NT2/D1 (cell line): Measurements from ENCODE around the gene TRIM69.
"Not testable (repeated sequence)": the region's sequence is repeated elsewhere in the genome, so short reads cannot be mapped to it uniquely, and the experiment has no call there.

Experiments
- DNase-seq: peaks from one replicate; pipeline ENCODE4 v3.0.0-alpha.2; 2011; ENCODE audit warnings: low read depth, low spot score
- H3K27me3 ChIP-seq: 2 replicates; pipeline ENCODE4 v1.6.0; 2011; ENCODE audit warnings: mild to moderate bottlenecking; ENCODE audit not compliant: insufficient read length, insufficient read depth
- H3K36me3 ChIP-seq: 2 replicates; pipeline ENCODE4 v1.6.1; 2011; ENCODE audit warnings: mild to moderate bottlenecking, low read length, mixed read lengths; ENCODE audit not compliant: insufficient read depth, insufficient read length
- H3K4me1 ChIP-seq: 2 replicates; pipeline ENCODE4 v1.5.1; 2011; ENCODE audit not compliant: insufficient read depth, insufficient read length
- H3K4me3 ChIP-seq: 2 replicates; pipeline ENCODE4 v1.5.1; 2011; ENCODE audit warnings: low read depth; ENCODE audit not compliant: insufficient read length
- H3K9ac ChIP-seq: 2 replicates; pipeline ENCODE4 v1.6.0; 2011; ENCODE audit warnings: low read depth; ENCODE audit not compliant: insufficient read length
- H3K9me3 ChIP-seq: 2 replicates; pipeline ENCODE4 v1.5.1; 2011; ENCODE audit warnings: mild to moderate bottlenecking, low read length; ENCODE audit not compliant: insufficient read depth
- SUZ12 ChIP-seq: IDR thresholded peaks from 2 replicates; pipeline ENCODE4 v1.6.1; 2011; ENCODE audit not compliant: insufficient read length, insufficient read depth; ENCODE audit errors: extremely low read depth
- YY1 ChIP-seq: IDR thresholded peaks from 2 replicates; pipeline ENCODE4 v1.6.1; 2011; ENCODE audit not compliant: insufficient read length, insufficient read depth
- ZNF274 ChIP-seq: IDR thresholded peaks from 2 replicates; pipeline ENCODE4 v1.6.1; 2011; ENCODE audit warnings: mild to moderate bottlenecking, low read depth, low read length

Gene TRIM69

DNA sequence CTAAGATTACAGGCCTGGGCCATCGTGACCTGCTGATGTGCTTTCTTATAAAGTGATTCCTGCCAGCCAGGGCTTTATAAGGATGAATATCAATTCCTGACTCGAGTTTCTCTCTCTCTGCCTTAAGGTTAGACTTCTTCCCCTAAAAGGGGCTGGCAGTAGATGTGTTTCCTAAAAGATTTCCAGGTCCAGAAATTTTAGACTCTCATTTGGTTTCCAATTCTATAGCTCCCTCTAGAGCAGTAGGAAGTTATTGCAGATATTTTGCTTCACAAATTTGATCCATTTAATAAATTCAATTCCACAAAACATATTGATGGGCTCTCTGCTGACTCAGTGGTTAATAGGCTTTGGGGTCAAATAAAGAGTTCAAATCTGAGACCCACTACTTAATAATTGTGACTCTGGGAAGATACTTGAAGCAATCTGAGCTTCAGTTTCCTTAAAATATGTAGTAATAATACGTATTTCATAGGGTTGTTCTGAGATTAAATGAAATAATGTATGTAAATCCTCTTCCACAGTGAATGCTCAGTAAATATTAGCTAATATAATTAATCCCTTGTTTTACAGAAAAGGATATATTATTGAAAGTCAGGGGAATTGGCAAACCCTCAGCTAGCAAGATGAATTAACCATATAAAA, 2.1 kb downstream of the TRIM69 start:
- Histone ChIP-seq H3K4me1 (no peaks in the 10 kb centered on the region), H3K27me3 (no peaks in the 10 kb centered on the region), H3K9me3 (no peaks in the 10 kb centered on the region), H3K36me3 (no peaks in the 10 kb centered on the region), H3K4me3 (no peak overlapping the region), H3K9ac (no peak overlapping the region)
- no peak for DNase-seq
- TF ChIP-seq SUZ12 (no peak), ZNF274 (no peak), YY1 (no peak)

DNA sequence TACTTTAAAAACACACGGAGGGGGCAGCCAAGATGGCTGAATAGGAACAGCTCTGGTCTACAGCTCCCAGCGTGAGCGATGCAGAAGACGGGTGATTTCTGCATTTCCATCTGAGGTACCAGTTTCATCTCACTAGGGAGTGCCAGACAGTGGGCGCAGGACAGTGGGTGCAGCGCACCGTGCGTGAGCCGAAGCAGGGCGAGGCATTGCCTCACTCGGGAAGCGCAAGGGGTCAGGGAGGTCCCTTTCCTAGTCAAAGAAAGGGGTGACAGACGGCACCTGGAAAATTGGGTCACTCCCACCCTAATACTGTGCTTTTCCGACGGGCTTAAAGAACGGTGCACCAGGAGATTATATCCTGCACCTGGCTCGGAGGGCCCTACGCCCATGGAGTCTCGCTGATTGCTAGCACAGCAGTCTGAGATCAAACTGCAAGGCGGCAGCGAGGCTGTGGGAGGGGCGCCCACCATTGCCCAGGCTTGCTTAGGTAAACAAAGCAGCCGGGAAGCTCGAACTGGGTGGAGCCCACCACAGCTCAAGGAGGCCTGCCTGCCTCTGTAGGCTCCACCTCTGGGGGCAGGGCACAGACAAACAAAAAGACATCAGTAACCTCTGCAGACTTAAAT, 3.0 kb downstream of the TRIM69 start:
- H3K9ac ChIP-seq, H3K4me1 ChIP-seq, DNase-seq, H3K36me3 ChIP-seq, H3K9me3 ChIP-seq, H3K4me3 ChIP-seq, H3K27me3 ChIP-seq: not testable (repeated sequence)

DNA sequence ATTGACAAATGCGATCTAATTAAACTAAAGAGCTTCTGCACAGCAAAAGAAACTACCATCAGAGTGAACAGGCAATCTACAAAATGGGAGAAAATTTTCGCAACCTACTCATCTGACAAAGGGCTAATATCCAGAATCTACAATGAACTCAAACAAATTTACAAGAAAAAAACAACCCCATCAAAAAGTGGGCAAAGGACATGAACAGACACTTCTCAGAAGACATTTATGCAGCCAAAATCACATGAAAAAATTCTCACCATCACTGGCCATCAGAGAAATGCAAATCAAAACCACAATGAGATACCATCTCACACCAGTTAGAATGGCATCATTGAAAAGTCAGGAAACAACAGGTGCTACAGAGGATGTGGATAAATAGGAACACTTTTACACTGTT, 7.1 kb downstream of the TRIM69 start:
- not testable (repeated sequence) for H3K9me3 ChIP-seq, H3K27me3 ChIP-seq, H3K9ac ChIP-seq, H3K36me3 ChIP-seq, H3K4me1 ChIP-seq, H3K4me3 ChIP-seq, DNase-seq

DNA sequence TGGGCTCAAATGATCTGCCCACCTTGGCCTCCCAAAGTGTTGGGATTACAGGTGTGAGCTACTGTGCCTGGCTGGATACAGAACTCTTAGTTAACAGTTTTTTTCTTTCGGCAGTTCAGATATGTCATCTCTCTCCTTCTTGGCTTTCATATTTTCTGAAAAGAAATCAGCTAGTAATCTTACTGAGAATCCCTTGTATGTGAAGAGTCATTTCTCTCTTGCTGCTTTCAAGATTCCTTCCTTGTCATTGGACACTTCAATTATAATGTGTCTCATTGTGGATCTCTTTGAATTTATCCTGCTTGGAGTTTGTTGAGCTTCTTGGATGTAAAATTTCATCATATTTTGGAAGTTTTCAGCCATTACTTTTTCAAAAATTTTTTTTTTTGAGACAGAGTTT, 17.0 kb downstream of the TRIM69 start:
- Histone ChIP-seq H3K4me1 (no peaks in the 10 kb centered on the region), H3K27me3 (no peaks in the 10 kb centered on the region), H3K36me3 (no peaks in the 10 kb centered on the region), H3K9ac (no peak overlapping the region), H3K9me3 (no peaks in the 10 kb centered on the region; the same call in 1 of the 2 replicates), H3K4me3 (no peak overlapping the region)
- DNase-seq: no peak
- TF ChIP-seq SUZ12 (no peak), ZNF274 (no peak), YY1 (no peak)

DNA sequence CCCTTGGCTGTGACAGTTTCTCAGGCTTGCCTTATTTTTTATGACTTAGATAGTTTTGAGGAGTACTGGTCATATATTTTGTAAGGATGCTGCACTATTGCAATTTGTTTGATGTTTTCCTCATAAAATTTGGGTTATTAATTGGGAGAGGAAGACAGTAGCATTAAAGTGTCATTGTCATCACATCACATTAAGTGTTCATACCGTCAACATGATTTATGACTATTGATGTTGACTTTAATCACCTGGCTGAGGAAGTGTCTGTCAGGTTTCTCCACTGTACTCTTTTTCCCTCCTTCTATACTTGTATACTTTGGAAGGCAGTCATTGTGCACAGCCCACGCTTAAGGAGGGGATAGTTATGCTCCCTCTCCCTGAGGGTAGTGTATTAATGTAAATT, 26.9 kb downstream of the TRIM69 start:
- DNase-seq: no peak
- TF ChIP-seq ZNF274 (no peak), SUZ12 (no peak), YY1 (no peak)
- Histone ChIP-seq H3K4me3 (no peak overlapping the region), H3K9me3 (no peaks in the 10 kb centered on the region), H3K27me3 (no peaks in the 10 kb centered on the region), H3K9ac (no peak overlapping the region), H3K36me3 (no peaks in the 10 kb centered on the region), H3K4me1 (no peaks in the 10 kb centered on the region)

DNA sequence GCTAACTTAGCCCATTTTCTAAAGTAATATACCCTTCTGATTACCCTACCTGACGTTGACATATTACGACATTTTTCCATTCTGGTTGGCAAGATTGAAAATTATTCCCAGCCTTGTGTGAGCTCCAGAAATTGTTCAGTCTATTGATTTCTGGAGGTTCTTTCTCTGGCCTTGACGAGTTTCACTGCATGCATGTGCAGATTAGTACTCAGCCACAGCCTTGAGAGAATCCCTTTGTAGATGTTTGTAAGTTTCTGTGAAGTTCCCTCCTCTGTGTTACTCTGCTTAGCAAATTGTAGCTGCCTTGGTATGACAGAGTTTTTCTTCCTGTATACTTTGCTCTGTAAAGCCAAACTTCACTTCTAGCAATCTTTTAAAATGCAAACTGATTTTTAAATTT, 27.5 kb downstream of the TRIM69 start:
- DNase-seq: no peak
- Histone ChIP-seq H3K4me1 (no peaks in the 10 kb centered on the region), H3K27me3 (no peaks in the 10 kb centered on the region), H3K4me3 (no peak overlapping the region), H3K9me3 (no peaks in the 10 kb centered on the region), H3K9ac (no peak overlapping the region), H3K36me3 (no peaks in the 10 kb centered on the region)
- TF ChIP-seq ZNF274: no peak
- no peak for TF ChIP-seq SUZ12
- no peak for TF ChIP-seq YY1

DNA sequence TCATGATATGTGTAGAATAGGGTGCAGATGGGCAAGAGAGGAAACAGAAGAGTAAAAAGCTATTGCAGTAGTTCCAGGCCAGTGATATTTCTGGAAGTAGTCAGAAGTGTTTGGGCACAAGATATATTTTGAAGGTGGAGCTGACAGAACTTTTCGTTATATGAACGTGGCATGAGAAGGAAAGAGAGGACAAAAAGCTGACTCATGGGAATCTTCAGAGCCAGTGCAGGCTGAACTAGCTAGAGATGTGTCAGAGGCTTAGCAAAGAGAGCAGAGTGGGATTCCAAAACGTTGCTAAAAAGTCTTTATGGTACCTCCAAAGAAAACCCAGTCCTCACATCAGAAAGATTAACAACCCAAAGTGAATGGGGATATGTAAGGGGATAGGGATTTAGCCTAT, 28.7 kb downstream of the TRIM69 start:
- no peak overlapping the region for H3K9ac ChIP-seq
- TF ChIP-seq ZNF274 (no peak), YY1 (no peak), SUZ12 (no peak)
- H3K36me3 ChIP-seq: no peaks in the 10 kb centered on the region
- no peaks in the 10 kb centered on the region for H3K9me3 ChIP-seq
- no peaks in the 10 kb centered on the region for H3K4me1 ChIP-seq
- no peak for DNase-seq
- no peak overlapping the region for H3K4me3 ChIP-seq
- no peaks in the 10 kb centered on the region for H3K27me3 ChIP-seq

DNA sequence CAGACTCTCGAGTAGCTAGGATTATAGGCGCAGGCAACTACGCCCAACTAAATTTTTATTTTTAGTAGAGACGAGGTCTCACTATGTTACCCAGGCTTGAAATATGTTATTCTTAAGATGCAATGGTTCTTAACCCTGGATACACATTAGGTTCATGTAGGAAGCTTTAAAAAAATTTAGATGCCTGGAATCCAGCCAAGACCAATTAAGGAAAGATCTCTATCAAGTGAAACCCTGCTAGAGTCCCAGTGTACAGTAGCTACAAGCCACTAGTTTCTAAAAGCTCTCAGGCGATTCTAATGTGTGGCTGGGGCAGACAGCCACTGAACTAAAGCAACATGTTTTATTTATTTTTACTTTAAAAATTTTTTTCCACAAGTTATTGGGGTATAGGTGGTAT, 33.2 kb downstream of the TRIM69 start:
- Histone ChIP-seq H3K9ac (no peak overlapping the region), H3K9me3 (peaks cover 9% of the 10 kb centered on the region; the same call in 1 of the 2 replicates), H3K36me3 (no peaks in the 10 kb centered on the region), H3K4me1 (no peaks in the 10 kb centered on the region), H3K4me3 (no peak overlapping the region), H3K27me3 (no peaks in the 10 kb centered on the region)
- no peak for DNase-seq
- TF ChIP-seq ZNF274: no peak
- TF ChIP-seq YY1: no peak
- TF ChIP-seq SUZ12: no peak

DNA sequence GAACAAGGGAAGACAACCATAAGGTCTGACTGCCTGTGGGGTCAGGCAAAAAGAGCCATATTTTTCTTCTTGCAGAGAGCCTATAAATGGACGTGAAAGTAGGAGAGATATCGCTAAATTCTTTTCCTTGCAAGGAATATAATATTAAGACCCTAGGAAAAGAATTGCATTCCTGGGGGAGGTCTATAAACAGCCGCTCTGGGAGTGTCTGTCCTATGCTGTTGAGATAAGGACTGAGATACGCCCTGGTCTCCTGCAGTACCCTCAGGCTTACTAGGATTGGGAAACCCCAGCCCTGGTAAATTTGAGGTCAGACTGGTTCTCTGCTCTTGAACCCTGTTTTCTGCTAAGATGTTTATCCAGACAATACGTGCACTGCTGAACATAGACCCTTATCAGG, 34.4 kb downstream of the TRIM69 start:
- H3K9me3 ChIP-seq, H3K4me3 ChIP-seq: not testable (repeated sequence)

More for the DNA sequence above, 34.4 kb downstream of the TRIM69 start:
- not testable (repeated sequence) for H3K36me3 ChIP-seq, H3K9ac ChIP-seq, H3K4me1 ChIP-seq, H3K27me3 ChIP-seq, DNase-seq
